DND-41 (cell line): Measurements from ENCODE around the gene VWCE.
A peak's percentile ranks its signal among the peaks of the same experiment; 100 is the strongest.

Experiments used
- ATAC-seq: fragments of 200-7000 bp; cut with Tn5 transposase; 3 replicates; pipeline ENCODE4 v1.9.1; 2021; ENCODE audit warnings: low read depth; ENCODE audit not compliant: insufficient read depth
- DNase-seq: peaks from one replicate; pipeline ENCODE4 v3.0.0-alpha.2; 2020
- H2AFZ ChIP-seq: 2 replicates; pipeline ENCODE4 v1.6.0; 2012; ENCODE audit warnings: low read depth, low read length
- H3K27ac ChIP-seq: 2 replicates; pipeline ENCODE4 v1.5.1; 2012; ENCODE audit warnings: low read length, inconsistent platforms
- H3K27me3 ChIP-seq: fragments of 200-600 bp; sonication (generic); 2 replicates; pipeline ENCODE4 v1.6.0; 2012; ENCODE audit warnings: low read length, mild to moderate bottlenecking, inconsistent platforms; ENCODE audit not compliant: insufficient read depth, poor library complexity
- H3K36me3 ChIP-seq: 2 replicates; pipeline ENCODE4 v1.5.1; 2012; ENCODE audit warnings: low read length, inconsistent platforms; ENCODE audit not compliant: insufficient read depth
- H3K4me1 ChIP-seq: 2 replicates; pipeline ENCODE4 v1.5.1; 2012; ENCODE audit warnings: mild to moderate bottlenecking, low read length; ENCODE audit not compliant: insufficient read depth
- H3K4me2 ChIP-seq: 2 replicates; pipeline ENCODE4 v1.6.0; 2012; ENCODE audit warnings: mild to moderate bottlenecking, moderate library complexity, low read length, inconsistent platforms; ENCODE audit not compliant: insufficient read depth
- H3K4me3 ChIP-seq, 2 experiments: fragments of 200-600 bp in 1 of 2; shearing (Covaris generic) in 1 of 2; 2 replicates each; pipeline ENCODE4 v1.5.1; 2012 to 2016; ENCODE audit warnings: inconsistent platforms in 2 of 2, low read length in 2 of 2, mild to moderate bottlenecking in 2 of 2, low read depth in 1 of 2, moderate library complexity in 1 of 2
- H3K79me2 ChIP-seq: 2 replicates; pipeline ENCODE4 v1.6.0; 2012; ENCODE audit warnings: low read length, inconsistent platforms; ENCODE audit not compliant: insufficient read depth
- H3K9ac ChIP-seq: 2 replicates; pipeline ENCODE4 v1.6.0; 2012; ENCODE audit warnings: low read depth, mild to moderate bottlenecking, inconsistent platforms, low read length, moderate library complexity
- H3K9me3 ChIP-seq: 2 replicates; pipeline ENCODE4 v1.5.1; 2012; ENCODE audit warnings: low read length, moderate library complexity, mild to moderate bottlenecking, inconsistent platforms; ENCODE audit not compliant: insufficient read depth, severe bottlenecking
- H4K20me1 ChIP-seq: 2 replicates; pipeline ENCODE4 v1.6.0; 2012; ENCODE audit warnings: low read length; ENCODE audit not compliant: insufficient read depth
- CTCF ChIP-seq: IDR thresholded peaks from 2 replicates; pipeline ENCODE4 v1.5.1; 2012; ENCODE audit warnings: borderline replicate concordance, low read length, moderate library complexity, mild to moderate bottlenecking; ENCODE audit not compliant: poor library complexity, severe bottlenecking; ENCODE audit errors: extremely low read depth
- EZH2 ChIP-seq: IDR thresholded peaks from 3 replicates; pipeline ENCODE4 v1.6.1; 2012; ENCODE audit warnings: borderline replicate concordance, low read depth, mild to moderate bottlenecking, moderate library complexity, low read length, inconsistent platforms; ENCODE audit not compliant: severe bottlenecking

Gene VWCE

GRCh38 chr11:61297746-61298145, 2.6 kb upstream of the VWCE start:
- peaks cover 24% of the 10 kb centered on the region for H3K27me3 ChIP-seq
- H3K9ac ChIP-seq: no peak overlapping the region
- H3K4me3 ChIP-seq: no peak overlapping the region
- TF ChIP-seq EZH2 (no peak), CTCF (no peak)
- no peak overlapping the region for H2AFZ ChIP-seq
- no peak overlapping the region for H3K4me2 ChIP-seq
- DNase-seq (no peak), ATAC-seq (no peak)
- peaks cover 24% of the 10 kb centered on the region for H4K20me1 ChIP-seq
- peaks cover 48% of the 10 kb centered on the region for H3K36me3 ChIP-seq
- H3K9me3 ChIP-seq: no peaks in the 10 kb centered on the region
- H3K4me1 ChIP-seq: peaks cover 25% of the 10 kb centered on the region
- no peak overlapping the region for H3K27ac ChIP-seq
- no peaks in the 10 kb centered on the region for H3K79me2 ChIP-seq

GRCh38 chr11:61297341-61297740, 2.2 kb upstream of the VWCE start:
- H3K9me3 ChIP-seq: no peaks in the 10 kb centered on the region
- H3K27ac ChIP-seq: no peak overlapping the region
- peaks cover 25% of the 10 kb centered on the region for H3K4me1 ChIP-seq
- ATAC-seq (no peak), DNase-seq (no peak)
- H3K27me3 ChIP-seq: peaks cover 24% of the 10 kb centered on the region
- no peak overlapping the region for H3K4me3 ChIP-seq
- TF ChIP-seq CTCF: no peak
- TF ChIP-seq EZH2: no peak
- peaks cover 44% of the 10 kb centered on the region for H3K36me3 ChIP-seq
- no peak overlapping the region for H3K9ac ChIP-seq
- no peak overlapping the region for H2AFZ ChIP-seq
- peaks cover 20% of the 10 kb centered on the region for H4K20me1 ChIP-seq
- no peaks in the 10 kb centered on the region for H3K79me2 ChIP-seq
- H3K4me2 ChIP-seq: no peak overlapping the region

- no peak for ATAC-seq
- peaks cover 25% of the 10 kb centered on the region for H3K4me1 ChIP-seq
Observed at GRCh38 chr11:61295596-61295926, 445 bp upstream of the VWCE start.

More at GRCh38 chr11:61295596-61295926, 445 bp upstream of the VWCE start:
- Histone ChIP-seq H4K20me1 (peaks cover 18% of the 10 kb centered on the region), H3K36me3 (peaks cover 26% of the 10 kb centered on the region), H3K79me2 (no peaks in the 10 kb centered on the region), H3K4me2 (peak overlapping the region; percentile 79), H3K9ac (peak overlapping the region; percentile 55; the same call in 1 of the 2 replicates), H2AFZ (no peak overlapping the region), H3K9me3 (no peaks in the 10 kb centered on the region), H3K27me3 (peaks cover 24% of the 10 kb centered on the region), H3K4me3 (peak overlapping the region in 1 of 2 experiments; percentile 57; a peak in 1 of 4 replicates), H3K27ac (no peak overlapping the region)
- DNase-seq: no peak
- TF ChIP-seq CTCF (no peak), EZH2 (no peak)
